ENCODE measurements around the gene PSMA4. TPM values are rescaled to one million over a fixed set of nuclear protein-coding genes. Genes with fewer than 3 reads are reported as not detected.
"Not testable (repeated sequence)": the region's sequence is repeated elsewhere in the genome, so short reads cannot be mapped to it uniquely, and the experiment has no call there.

PSMA4 gene
- total and polyA plus RNA-seq, 11 donors: 97.2 to 228 (median 117) TPM

DNA sequence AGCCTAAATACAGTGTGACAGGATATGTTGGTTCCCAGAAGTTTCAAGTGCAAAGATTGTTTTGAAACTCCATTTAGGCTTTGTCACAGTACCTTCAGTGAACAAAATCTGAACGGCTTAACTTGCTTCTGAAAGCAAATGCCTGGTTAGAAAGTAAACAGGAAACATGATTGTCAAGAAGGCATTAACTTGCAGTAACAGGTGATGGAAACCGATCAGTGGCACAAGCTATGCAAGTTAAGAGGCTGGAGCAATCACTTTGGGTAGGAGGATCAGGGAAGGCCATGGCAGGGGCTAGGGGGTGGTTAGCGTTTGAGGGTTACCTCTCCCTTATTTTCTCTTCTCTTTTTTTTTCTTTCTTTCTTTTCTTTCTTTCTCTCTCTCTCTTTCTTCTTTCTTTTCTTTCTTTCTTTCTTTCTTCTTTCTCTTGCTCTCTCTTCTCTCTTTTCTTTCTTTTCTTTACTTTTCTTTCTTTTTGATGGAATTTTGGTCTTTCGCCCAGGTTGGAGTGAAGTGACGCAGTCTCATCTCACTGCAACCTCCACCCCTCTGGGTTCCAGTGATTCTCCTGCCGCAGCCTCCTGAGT lies 30.4 kb upstream of the PSMA4 start:
- Histone ChIP-seq H3K27me3 (peaks cover 0 to 9% (median 0%) of the 10 kb centered on the region in 9 donors), H3K4me1 (peaks cover 0 to 16% (median 7%) of the 10 kb centered on the region in 12 donors), H3K27ac (no peak overlapping the region), H3K4me3 (no peak overlapping the region), H3K9me3 (no peaks in the 10 kb centered on the region), H3K36me3 (peaks cover 0 to 8% (median 0%) of the 10 kb centered on the region in 9 donors)
- TF ChIP-seq POLR2A (IDR thresholded peaks at IDR 0.05): no peak
- TF ChIP-seq, protein P1, sequence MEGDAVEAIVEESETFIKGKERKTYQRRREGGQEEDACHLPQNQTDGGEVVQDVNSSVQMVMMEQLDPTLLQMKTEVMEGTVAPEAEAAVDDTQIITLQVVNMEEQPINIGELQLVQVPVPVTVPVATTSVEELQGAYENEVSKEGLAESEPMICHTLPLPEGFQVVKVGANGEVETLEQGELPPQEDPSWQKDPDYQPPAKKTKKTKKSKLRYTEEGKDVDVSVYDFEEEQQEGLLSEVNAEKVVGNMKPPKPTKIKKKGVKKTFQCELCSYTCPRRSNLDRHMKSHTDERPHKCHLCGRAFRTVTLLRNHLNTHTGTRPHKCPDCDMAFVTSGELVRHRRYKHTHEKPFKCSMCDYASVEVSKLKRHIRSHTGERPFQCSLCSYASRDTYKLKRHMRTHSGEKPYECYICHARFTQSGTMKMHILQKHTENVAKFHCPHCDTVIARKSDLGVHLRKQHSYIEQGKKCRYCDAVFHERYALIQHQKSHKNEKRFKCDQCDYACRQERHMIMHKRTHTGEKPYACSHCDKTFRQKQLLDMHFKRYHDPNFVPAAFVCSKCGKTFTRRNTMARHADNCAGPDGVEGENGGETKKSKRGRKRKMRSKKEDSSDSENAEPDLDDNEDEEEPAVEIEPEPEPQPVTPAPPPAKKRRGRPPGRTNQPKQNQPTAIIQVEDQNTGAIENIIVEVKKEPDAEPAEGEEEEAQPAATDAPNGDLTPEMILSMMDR (IDR thresholded peaks at IDR 0.05): no peak
- DNase-seq (no peak), ATAC-seq (no peak)
- WGBS, 4 donors: 71 to 87% (median 82%) methylated on average over 6 of the region's 6 CpGs
- intact Hi-C loops (cut with DNase I): no loop called here

- WGBS, 4 donors: 87 to 98% (median 94%) methylated on average over 2 to 3 of the region's 3 CpGs
- DNase-seq; H3K27ac ChIP-seq; H3K4me3 ChIP-seq; H3K4me1 ChIP-seq; H3K9me3 ChIP-seq; intact Hi-C loops (cut with DNase I); ATAC-seq; H3K27me3 ChIP-seq: not testable (repeated sequence)
- H3K36me3 ChIP-seq: peaks cover 0 to 38% (median 2%) of the 10 kb centered on the region in 9 donors
These were observed 20.2 kb upstream of the PSMA4 start for GRCh38 chr15:78520035-78520434.

GRCh38 chr15:78524230-78524629 lies 16.0 kb upstream of the PSMA4 start:
- WGBS, 4 donors: 88 to 96% (median 91%) methylated on average over 5 of the region's 5 CpGs
- H3K9me3 ChIP-seq: no peaks in the 10 kb centered on the region
- H3K36me3 ChIP-seq: peaks cover 0 to 13% (median 0%) of the 10 kb centered on the region in 9 donors
- DNase-seq (no peak), ATAC-seq (no peak)
- intact Hi-C loops (cut with DNase I): no loop called here
- no peaks in the 10 kb centered on the region for H3K27me3 ChIP-seq
- no peak overlapping the region for H3K27ac ChIP-seq
- H3K4me1 ChIP-seq: no peaks in the 10 kb centered on the region
- no peak overlapping the region for H3K4me3 ChIP-seq
- TF ChIP-seq, protein P1 (IDR thresholded peaks at IDR 0.05): no peak
- TF ChIP-seq POLR2A (IDR thresholded peaks at IDR 0.05): no peak

DNA sequence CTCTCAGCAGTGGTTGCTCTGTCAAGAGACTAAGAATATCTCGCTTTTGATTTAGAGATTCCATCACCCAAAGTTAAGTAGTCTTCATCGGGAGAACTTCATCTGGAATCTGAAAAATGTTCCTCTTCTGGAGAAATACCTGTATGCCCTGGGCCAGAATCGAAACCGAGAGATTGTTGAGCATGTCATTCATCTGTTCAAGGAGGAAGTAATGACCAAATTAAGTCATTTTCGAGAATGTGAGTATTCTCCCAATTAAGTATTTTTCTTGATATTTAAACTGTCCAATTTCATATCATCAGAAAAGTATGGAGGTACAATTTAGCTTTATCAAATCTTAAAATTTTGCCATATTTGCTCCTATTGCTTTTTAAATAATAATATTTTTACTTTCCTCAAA lies 12.9 kb upstream of the PSMA4 start:
- intact Hi-C loops (cut with DNase I): no loop called here
- Histone ChIP-seq H3K4me3 (no peak overlapping the region), H3K27ac (no peak overlapping the region), H3K4me1 (no peaks in the 10 kb centered on the region), H3K36me3 (peaks cover 0 to 5% (median 0%) of the 10 kb centered on the region in 9 donors), H3K9me3 (no peaks in the 10 kb centered on the region), H3K27me3 (no peaks in the 10 kb centered on the region)
- 84 to 86% (median 85%) methylated on average over 5 of the region's 5 CpGs for WGBS, 4 donors
- ATAC-seq: no peak
- no peak for TF ChIP-seq POLR2A (IDR thresholded peaks at IDR 0.05)
- TF ChIP-seq, protein P1 (IDR thresholded peaks at IDR 0.05): no peak
- no peak for DNase-seq

- 51 to 65% (median 58%) methylated on average over 2 of the region's 2 CpGs for WGBS, 4 donors
These were observed 6.9 kb upstream of the PSMA4 start for GRCh38 chr15:78533331-78533730.

More at GRCh38 chr15:78533331-78533730, 6.9 kb upstream of the PSMA4 start:
- no peak overlapping the region for H3K27ac ChIP-seq
- peaks cover 0 to 7% (median 0%) of the 10 kb centered on the region in 9 donors for H3K36me3 ChIP-seq
- intact Hi-C loops (cut with DNase I): no loop called here
- H3K27me3 ChIP-seq: no peaks in the 10 kb centered on the region
- no peak overlapping the region for H3K4me3 ChIP-seq
- peaks cover 0 to 13% (median 0%) of the 10 kb centered on the region in 12 donors for H3K4me1 ChIP-seq
- no peak for DNase-seq
- ATAC-seq: no peak
- no peak for TF ChIP-seq POLR2A (IDR thresholded peaks at IDR 0.05)
- TF ChIP-seq, protein P1 (IDR thresholded peaks at IDR 0.05): no peak
- no peaks in the 10 kb centered on the region for H3K9me3 ChIP-seq

Measured in heart left ventricle (tissue), 16 donors.